Activated T-cell treated with anti-CD3 and anti-CD28 coated beads, Interleukin-2, amount 50 U/mL, for 48 hours (primary cell): ENCODE data around the gene IKBKE.
A peak's percentile ranks its signal among the peaks of the same experiment; 100 is the strongest.

Experiments
- DNase-seq, 2 experiments: peaks; one replicate each; pipeline ENCODE4 v3.0.0-alpha.2; 2020

IKBKE gene

DNA sequence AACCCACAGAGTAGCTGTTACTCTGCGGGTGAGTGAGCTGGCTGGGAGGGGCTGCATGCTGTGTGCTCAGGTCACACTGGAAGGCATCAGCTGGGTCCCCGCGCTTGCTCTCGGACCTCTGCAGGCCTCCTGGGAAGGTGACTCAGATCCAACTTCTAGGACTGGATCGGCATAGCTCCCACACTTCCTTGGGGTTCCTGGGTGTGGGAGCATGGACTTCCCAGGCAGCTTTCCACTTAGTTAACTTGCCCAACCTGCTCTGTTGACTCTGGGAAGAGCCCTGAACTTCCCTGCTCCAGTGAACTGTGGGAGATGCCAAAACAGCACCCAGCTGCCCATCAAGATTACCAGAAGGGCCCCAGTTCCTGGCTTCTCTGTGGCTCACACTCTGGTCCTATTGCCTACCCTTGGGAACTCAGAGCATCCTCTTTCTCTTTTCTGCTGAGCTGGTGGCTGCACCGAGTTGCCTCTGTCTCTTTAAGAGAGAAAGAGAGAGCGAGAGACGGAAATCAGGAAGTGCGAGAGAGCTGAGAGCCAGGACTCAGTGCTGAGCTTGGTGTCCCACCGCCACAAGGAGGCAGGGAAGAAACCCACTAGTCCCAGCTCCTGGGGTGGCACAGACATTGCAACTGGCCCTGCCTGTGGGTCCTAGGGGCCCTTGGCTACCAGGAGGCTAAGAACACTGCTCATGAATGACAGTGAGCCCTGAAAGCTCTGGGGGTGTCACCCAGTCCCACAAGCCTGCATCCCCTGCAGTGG, at the start of gene IKBKE:
Gene IKBKE, plus strand, starts transcription at position 544 of the 759 bp plus-strand sequence. CDS start 2,752 bp downstream, outside the sequence.
- DNase-seq = peak; percentile 69 to 71

DNA sequence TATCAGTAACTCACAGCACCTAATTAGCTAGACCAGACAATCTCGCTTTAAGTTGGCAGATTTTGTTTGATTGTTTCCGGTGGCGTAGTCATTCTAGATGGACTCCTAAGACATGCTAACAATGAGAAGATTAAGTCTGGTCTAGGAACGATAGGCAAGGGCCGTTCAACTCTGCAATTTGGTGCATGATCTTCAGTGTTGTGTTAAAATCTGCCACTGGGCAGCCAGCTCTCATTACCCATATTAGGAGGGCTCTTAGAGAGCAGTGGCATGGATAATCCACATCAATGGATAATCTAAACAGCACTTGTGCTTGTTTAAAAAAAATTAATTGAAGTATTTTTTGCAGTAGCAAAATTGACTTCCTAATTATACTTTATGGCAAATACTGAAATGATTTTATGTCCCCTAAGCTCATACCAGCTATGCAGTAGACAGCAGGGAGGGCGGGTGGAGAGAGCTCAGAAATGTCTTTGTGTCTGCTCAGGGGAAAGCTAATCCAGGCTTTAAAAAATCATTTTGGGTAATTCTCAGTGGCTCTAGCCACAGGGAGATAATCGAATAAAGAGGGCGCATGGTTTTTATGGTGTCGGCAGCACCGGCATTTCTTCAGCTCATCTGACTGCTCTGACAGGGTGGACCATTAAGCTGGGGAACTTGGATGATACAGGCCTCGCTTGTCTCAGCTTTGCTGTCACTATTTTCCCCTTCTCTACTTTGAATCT, 48.5 kb upstream of the IKBKE start:
- DNase-seq = no peak

DNA sequence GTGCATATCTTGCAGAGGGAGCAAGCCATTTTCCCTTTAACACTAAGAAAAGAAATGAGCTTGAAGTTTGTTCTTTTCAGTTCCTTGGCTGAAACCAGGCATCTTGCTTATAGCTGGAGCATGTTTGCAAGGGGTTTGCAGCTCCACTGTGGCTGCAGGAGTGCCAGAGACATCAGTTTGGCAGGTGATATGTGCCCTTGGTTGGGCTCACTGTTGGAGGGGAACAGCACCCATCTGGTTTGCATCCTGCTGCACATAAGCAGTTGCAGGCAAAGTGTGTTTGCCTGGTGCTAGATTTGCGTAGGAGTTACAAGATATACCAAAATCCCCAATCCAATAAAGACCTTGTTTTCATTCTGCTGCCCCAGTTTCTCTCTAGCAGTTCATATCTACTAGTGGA, 47.8 kb upstream of the IKBKE start:
- DNase-seq = no peak

DNA sequence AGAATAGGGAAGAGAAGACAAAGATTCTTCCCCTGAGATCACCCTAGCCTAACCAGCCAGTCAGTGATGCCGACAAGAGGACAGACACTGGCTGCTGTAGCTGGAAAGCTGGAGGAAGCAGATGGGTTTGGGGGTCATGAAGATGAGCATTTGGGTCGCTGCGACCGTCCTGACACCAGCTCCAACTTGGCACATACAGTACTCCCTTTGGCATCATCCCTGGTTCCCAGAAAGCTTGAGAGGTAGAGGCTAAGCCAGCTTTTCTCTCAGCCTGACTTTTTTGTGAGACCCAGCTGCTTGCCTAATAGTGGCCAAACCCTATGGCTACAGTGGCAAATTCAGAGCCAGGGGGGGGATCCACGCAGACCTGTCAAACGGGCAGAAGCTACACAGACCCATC, 43.0 kb upstream of the IKBKE start:
- DNase-seq = no peak

DNA sequence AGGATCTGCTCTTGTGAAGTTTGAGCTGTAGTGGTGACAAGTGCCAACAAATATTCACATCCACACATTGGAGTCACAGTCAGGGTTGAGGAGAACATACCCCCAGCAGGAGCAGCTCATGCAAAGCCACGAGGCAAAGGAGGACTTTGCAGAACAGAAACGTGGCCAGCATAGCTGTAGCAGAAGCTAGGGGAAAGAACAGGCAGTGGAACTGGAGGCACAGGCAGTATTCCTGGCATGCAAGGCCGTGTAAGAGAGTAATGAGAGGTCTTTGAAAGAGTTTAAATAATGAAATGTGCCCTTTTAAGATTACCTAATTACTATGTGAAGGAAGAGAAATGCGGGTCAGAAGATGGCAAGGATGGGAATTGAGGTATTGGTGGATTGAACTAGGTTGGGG, 40.9 kb upstream of the IKBKE start:
- DNase-seq = no peak

DNA sequence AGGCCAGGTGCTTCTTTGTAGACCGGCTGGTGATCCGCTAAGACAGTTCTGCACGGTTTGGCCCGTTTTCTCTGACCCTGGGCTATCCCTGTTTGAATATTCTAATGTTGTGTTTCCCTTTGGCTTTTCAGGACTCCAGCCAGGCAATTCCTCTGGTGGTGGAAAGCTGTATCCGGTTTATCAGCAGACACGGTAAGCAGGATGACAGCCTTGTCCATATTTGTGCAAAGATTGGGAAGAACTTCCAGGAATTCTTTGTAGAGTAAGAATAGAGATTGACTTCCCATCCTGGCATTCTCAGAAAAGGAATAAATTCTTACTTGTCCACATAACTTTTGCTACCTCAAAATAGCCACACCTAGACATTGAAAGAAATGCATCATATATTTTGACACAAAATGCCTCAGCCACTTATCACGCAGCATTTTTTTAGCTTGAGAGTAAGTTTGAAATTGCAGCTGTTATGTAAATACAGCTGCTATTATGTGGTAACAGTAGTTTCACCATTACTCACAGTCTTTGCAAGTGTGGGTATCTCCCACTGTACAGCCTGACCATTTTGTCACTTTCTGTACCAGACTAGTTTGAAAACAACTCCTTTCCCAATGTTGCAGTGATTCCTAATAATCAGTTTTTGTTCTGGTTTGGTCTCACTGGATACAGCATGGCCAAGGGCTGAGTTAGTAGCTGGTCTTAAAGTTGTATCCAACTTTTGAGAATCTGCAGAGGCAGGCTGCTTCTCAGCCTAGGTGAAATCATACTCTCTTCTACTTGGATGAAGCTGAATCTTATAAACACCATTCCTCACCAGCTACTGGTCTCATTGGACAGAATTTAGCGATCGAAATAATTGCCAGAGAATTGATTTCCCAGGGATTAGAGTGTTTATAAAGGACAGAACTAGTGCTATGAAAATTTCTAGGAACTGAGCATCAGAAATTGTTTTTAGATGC, 40.0 kb upstream of the IKBKE start:
- DNase-seq = no peak

DNA sequence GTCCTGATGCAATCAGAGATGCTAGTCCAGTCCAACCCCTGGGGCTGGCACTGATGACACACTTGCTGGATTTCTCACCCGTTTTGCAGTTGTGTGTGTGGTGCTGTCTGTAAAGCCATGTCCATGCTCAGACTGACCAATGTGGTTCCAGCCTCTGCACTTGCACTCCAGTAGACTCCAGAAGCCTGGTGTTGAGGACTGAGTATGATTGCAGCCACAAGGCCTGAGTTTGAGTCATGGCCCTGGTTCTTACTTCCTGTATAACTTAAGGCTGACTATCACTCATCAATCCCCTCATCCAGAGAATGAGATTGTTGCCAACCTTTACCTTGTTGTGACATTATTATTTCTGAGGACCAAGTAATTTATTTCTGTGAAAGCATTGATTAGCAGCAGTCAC, 34.8 kb upstream of the IKBKE start:
- DNase-seq = no peak

DNA sequence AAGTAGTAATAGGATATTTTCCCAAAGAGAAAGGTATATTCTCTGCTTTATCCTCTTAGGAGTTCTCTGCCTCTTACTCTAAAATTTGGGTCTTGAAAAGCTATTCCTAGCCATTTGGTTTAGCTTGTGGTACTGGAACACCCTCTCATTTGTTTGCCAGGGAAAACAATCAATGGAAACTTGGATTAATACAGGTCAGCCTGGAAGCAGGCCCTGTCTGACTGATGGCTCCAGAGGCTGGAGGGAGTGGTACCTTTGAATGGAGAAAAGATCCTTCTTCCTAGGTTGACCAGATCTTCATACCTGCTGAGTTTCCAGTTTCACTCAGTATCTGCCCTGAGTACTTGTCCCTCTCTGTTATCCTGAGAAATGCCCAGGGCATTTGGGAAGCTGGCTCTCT, 31.7 kb upstream of the IKBKE start:
- no peak for DNase-seq

DNA sequence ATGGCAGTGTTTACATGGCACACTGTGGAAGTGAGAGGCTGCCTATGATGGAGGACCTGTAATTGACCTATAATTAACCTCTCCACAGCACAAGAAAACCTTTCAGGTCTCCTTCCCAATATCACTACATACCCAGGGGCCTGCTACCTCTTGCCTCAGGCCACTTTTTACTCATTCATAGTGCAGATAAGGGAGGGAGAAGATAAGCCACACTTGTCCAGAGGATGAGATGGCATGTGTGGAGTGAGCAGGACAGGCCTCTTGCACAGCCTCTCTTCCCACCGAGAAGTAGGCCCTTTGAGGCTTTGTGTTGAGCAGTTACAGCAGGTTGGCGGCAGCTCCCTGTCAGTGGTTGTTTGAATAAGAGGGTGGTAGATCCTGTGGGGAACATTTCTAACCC, 31.1 kb upstream of the IKBKE start:
- DNase-seq = no peak

DNA sequence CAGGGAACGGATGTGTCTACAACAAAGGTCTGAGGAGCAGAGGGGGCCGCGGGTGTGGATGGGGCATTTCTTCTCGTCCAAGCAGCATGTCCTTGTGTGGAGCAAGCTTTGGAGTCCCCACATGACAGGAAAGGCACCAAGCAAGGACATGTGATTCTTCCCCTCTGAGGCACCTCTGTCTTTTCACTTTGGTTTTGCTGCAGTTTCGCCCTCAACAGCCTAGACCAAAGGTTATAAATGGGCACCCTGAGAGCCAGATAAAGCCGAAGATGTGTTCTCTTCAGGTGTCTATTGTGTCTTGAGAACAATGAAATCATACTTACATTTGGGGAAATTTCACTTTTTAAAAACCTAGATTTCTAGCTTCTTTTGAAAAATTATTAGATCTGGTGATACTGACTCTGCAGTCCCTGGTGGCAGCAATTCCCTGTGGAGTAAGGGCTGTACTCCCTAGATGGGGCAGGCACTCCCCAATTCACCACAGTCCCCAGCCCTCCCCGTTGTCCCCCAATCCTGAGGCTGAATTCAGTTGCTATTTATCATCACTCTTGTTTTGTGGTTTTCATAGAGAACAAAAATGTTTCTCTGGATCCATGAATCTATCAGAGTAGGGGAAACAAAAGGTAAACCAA, 28.8 kb upstream of the IKBKE start:
- no peak for DNase-seq

DNA sequence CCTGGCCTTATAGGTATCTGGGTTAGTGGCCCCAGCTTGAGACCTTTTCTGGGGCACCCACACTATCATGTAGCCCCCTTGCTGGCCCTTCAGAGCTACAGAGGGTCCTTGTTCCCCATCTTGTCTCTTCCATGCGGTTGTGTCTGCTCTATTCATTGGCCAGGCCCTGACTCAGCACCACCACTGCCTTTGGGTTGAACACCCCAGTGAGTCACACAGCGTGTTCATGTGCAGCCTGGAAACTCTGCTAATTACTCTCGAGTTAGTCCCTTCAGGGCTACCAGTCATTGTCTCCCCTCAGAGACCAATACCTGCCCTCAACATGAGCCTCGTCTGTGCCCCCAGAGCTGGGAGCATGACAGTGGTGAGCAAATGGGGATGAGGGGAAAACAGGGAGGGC, 28.2 kb upstream of the IKBKE start:
- DNase-seq = peak; percentile 46 to 51

DNA sequence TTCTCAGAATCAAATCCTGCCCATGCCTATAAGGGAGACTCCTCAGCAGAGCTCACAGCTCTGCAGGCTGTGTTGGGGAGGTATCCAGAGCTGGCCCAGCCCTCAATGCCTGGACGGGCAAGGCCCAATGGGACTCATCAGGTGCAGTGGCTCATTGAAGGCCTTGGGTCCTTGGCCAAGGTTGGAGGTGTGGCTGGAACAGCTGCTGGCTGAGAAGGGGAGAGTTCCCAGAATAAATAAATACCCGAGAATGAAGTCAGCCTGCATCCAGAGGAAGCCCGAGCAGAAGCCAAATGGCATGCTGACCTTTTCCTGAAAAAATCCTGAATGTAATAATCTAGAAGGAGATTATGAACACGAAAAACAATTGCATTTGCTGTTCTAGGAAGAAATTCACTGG, 25.2 kb upstream of the IKBKE start:
- no peak for DNase-seq

DNA sequence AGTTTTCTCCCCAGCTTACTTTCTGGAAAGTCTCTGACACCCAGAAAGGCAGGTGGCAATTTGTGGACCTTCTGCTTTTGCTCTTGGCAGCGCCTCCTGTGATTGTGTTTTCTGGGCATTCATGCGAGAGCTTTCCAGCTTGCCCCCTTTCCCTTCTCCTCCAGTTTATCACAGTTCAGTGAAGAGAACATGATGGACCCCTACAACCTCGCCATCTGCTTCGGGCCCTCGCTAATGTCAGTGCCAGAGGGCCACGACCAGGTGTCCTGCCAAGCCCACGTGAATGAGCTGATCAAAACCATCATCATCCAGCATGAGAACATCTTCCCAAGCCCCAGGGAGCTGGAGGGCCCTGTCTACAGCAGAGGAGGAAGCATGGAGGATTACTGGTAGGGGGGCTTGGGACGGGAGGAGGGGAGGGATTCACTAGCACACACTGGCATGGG, 24.3 kb upstream of the IKBKE start:
- no peak for DNase-seq

DNA sequence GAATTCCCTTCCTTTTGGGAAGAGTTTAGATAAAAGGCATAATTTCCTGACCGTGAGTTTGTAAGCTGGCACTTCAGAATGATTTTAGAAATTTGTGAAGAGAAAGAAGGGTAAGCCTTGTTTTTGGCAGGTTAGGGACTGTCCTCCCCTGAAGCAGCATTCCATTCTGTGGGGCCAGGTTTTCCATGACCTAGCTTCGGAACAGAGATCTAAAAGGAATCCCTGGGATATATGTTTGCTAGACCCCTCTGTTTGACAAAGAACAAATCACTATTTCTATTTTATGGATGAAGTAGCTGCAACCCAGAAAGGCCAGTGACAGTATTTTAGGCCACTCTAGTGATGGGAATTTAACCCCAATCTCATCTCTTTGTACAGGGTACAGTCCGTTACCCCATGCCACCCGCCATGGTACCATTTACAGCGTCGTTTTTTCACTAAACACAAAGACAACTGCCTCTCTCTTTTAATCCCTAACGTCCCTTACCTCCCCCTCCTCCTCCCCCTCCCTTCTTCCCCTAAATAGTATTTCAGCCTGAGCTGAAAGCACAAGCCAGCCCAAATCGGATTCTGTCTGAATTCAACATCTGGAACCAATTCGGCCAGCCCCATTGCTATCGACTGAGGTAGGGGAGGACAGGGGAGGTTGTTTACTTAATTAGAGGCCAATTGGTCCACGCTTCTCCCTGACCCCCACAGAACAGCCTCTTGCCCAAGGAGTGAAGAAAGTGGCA, 23.4 kb upstream of the IKBKE start:
- DNase-seq = no peak

DNA sequence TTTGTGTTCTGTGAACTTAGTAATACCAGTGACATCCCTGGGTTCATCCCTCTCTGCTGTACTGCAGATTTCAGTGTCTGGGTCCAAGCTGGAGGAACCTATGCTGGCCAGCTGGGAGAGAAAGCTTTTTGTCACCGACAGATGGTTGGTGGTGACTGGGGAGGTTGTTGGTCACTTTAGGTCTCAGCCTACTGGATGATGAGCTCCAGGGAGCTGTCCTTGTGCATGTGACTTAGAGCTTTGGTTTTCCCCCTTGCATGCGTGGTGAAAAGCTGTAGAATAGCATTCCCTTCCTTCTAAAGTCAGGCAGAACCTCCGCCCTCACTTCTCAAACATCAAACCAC, 22.9 kb upstream of the IKBKE start:
- DNase-seq = no peak

DNA sequence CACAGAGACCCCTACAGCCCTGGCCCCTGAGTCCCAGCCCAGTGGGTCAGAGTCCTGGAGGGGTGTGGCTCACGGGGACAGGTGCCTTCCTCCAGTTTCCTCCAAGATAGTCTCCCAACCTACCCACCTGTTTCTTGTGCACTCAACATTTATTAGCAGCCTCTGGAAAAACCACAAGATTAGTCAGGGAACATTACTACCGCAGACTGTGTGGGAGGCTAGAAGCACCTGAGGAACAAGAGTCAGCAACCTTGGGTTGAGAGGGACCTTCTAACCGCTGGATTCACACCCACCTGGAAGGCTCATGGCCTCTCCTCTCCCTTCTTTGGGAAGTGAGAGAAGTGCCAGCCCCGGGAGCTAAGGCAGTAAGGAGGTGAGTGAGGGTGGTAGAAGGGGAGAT, 22.5 kb upstream of the IKBKE start:
- no peak for DNase-seq

DNA sequence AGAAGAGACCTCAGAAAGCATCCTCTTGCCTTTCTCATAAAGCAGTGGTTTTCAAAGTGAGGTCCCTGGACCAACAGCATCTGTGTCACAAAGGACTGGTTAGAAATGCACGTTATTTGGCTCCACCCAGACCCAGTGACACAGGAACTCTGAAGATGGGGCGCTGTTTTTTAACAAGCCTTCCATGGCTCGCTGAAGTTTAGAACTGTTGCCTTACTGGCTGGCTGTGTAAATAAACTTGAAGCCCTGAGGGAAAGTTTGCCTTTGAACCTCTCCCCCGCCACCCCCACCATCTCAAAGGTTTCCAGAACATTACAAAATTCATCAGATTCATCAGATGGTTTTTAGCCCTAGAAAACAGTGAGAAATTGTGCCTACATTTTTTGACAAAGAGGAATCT, 21.8 kb upstream of the IKBKE start:
- no peak for DNase-seq

DNA sequence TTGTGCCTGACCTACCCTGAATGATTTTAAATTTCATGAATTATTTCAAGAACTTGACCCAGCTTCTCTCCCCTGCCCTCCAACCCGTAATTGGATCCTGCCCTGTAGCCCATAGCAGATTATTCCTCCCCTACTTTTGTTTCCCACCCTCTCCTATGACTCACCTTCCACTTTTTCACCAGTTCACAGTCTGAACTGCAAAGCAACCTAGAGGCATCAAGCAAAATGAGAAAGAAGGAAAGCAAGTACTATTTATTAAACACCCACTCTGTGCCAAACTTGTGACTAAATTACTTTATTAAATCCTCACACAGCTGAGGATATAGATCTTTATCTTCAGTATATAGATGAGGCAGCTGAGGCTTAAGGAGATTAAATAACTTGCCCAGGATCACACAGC, 20.7 kb upstream of the IKBKE start:
- DNase-seq = no peak

DNA sequence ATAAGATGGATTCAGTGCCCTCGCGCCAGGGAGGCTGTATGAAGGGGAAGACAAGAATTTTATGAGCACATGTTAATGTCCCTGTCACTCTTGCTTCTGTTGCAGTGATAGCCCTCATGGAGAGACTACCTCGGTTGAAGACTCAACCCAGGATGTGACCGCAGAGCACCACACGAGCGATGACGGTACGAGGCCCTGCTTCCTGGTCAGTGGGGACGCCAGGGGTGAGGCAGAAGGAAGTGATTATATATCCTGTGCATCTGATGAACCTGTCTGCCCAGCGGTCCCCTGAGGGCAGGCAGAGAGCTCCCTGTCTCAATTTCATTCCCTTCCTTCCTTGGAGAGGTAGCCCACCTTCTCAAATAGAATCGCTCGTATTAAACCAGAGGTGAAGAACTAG, 20.0 kb upstream of the IKBKE start:
- no peak for DNase-seq

DNA sequence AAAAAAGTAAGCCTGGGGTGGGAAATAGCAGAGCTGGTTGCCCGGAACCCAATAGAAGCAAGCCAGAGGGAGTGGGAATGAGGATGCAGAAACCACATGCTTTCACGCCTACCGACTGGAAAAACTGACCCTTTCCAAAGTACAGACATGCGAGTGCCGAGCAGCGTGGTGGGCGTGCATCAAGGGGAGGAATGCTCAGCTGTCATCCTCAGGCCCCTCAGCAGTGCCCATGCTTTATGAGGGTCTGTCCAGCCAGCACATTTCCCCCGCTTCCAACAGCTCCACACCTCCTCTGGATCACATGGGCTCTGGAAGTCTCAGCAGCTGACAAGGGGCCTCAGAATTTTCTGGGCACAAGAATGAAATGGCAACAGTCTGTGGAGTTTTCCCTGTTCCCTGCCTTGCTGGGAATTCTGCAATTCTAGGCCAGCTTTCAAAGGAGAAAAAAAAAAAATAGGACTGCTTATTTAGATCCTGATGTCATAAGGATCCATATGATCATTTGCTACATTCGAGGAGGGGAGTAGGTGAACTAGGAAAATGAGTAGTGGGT, 19.1 kb upstream of the IKBKE start:
- no peak for DNase-seq

DNA sequence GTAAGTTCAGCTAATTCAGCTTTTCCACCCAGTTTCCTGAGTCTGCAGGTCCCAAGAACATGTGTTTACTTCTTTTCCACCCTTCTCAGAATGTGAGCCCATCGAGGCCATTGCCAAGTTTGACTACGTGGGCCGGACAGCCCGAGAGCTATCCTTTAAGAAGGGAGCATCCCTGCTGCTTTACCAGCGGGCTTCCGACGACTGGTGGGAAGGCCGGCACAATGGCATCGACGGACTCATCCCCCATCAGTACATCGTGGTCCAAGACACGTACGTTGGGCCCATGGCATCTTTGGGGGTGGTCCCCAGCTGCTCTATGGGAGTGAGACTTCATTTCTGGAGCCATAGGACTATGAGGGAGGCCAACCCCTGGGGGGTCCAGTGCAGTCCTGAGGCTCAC, 17.2 kb upstream of the IKBKE start:
- DNase-seq = no peak

DNA sequence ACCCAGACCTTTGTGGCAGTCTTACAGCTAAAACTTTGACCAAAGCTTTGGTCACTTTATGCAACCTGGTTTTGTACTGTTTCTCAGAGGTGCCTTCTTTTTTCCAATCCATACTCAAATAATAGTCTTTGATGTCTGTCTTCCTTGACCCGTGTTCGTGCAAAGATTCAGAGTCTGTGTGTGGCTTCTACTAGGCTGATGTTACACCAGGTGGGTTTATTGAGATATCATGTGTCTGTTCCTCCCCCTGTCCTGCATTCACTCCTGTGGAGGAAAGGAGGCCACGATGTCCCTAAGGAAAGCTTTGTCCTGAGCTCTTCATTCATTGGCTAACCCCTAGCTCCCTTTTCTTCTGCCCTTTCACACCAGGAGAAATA, 15.0 kb upstream of the IKBKE start:
- DNase-seq = no peak
